CD4-positive, CD25-positive, alpha-beta regulatory T cell (primary cell): ENCODE data around the gene MAGOHB. TPM values are rescaled to one million over a fixed set of nuclear protein-coding genes. Genes with fewer than 3 reads are reported as not detected.
A peak's percentile ranks its signal among the peaks of the same experiment; 100 is the strongest.
"Not testable (repeated sequence)": the region's sequence is repeated elsewhere in the genome, so short reads cannot be mapped to it uniquely, and the experiment has no call there.

Experiments
- ATAC-seq, 2 donors: fragments of 150-1000 bp; cut with Tn5 transposase; one replicate each; pipeline ENCODE4 v1.10.0; 2021; ENCODE audit warnings: low read depth in 2 of 2, moderate number of reproducible peaks in 2 of 2, moderate library complexity in 1 of 2
- DNase-seq, 3 donors: peaks; one replicate each; pipeline versions ENCODE4 v3.0.0 to v3.0.0-alpha.2; 2012 to 2022; ENCODE audit warnings: mixed read lengths in 1 of 3
- H3K27ac ChIP-seq: one replicate; pipeline ENCODE4 v1.7.0; 2013; ENCODE audit warnings: mild to moderate bottlenecking, low read length; ENCODE audit not compliant: insufficient read depth, poor library complexity, severe bottlenecking
- H3K27me3 ChIP-seq: one replicate; pipeline ENCODE4 v1.7.0; 2013; ENCODE audit warnings: low read length; ENCODE audit not compliant: control insufficient read depth, insufficient read depth
- H3K36me3 ChIP-seq: one replicate; pipeline ENCODE4 v1.7.0; 2013; ENCODE audit warnings: mild to moderate bottlenecking, low read length, moderate library complexity; ENCODE audit not compliant: control insufficient read depth, insufficient read depth
- H3K4me1 ChIP-seq: 2 replicates; pipeline ENCODE4 v1.7.0; 2013; ENCODE audit warnings: mild to moderate bottlenecking, low read length; ENCODE audit not compliant: insufficient read depth, control insufficient read depth, poor library complexity, severe bottlenecking
- H3K4me3 ChIP-seq: one replicate; pipeline ENCODE4 v1.7.0; 2013; ENCODE audit warnings: low read depth, mild to moderate bottlenecking, low read length, moderate library complexity
- H3K9me3 ChIP-seq, 2 experiments: 1 replicate in 1 of 2; 2 replicates in 1 of 2; pipeline ENCODE4 v1.7.0; 2013; ENCODE audit warnings: low read length in 2 of 2, mild to moderate bottlenecking in 1 of 2, moderate library complexity in 1 of 2; ENCODE audit not compliant: control insufficient read depth in 2 of 2
- H3K27ac Mint-ChIP-seq, 3 donors: one replicate each; pipeline ENCODE4 v1.8.0; 2020 to 2022; ENCODE audit warnings: mild to moderate bottlenecking in 3 of 3, mixed read lengths in 3 of 3, moderate library complexity in 2 of 3
- H3K27me3 Mint-ChIP-seq: one replicate; pipeline ENCODE4 v1.8.0; 2022; ENCODE audit warnings: mild to moderate bottlenecking, mixed read lengths
- H3K36me3 Mint-ChIP-seq: one replicate; pipeline ENCODE4 v1.8.0; 2020; ENCODE audit warnings: mixed read lengths
- H3K4me1 Mint-ChIP-seq, 4 donors: one replicate each; pipeline ENCODE4 v1.8.0; 2020 to 2022; ENCODE audit warnings: mixed read lengths in 4 of 4, mild to moderate bottlenecking in 1 of 4
- H3K4me3 Mint-ChIP-seq, 4 donors: one replicate each; pipeline ENCODE4 v1.8.0; 2020 to 2022; ENCODE audit warnings: mild to moderate bottlenecking in 4 of 4, mixed read lengths in 4 of 4, moderate library complexity in 3 of 4
- H3K9me3 Mint-ChIP-seq, 7 donors: one replicate each; pipeline ENCODE4 v1.8.0; 2020 to 2022; ENCODE audit warnings: mixed read lengths in 7 of 7, mild to moderate bottlenecking in 3 of 7, moderate library complexity in 2 of 7
- polyA plus RNA-seq, 4 donors: library from polyadenylated mRNA; unstranded; fragments of 300-500 nt; fragmentation: Illumina TruSeq; gene quantifications; one replicate each; pipeline ENCODE4 v1.2.3, GENCODE V29; 2021
- total RNA-seq: library from RNA; stranded (reverse); gene quantifications from one replicate; pipeline ENCODE4 v1.2.3, GENCODE V29; 2022

The MAGOHB gene
- total RNA-seq (13.8 TPM), polyA plus RNA-seq (10 to 100 TPM; 34.3 to 53.8 (median 42.9) TPM)

DNA sequence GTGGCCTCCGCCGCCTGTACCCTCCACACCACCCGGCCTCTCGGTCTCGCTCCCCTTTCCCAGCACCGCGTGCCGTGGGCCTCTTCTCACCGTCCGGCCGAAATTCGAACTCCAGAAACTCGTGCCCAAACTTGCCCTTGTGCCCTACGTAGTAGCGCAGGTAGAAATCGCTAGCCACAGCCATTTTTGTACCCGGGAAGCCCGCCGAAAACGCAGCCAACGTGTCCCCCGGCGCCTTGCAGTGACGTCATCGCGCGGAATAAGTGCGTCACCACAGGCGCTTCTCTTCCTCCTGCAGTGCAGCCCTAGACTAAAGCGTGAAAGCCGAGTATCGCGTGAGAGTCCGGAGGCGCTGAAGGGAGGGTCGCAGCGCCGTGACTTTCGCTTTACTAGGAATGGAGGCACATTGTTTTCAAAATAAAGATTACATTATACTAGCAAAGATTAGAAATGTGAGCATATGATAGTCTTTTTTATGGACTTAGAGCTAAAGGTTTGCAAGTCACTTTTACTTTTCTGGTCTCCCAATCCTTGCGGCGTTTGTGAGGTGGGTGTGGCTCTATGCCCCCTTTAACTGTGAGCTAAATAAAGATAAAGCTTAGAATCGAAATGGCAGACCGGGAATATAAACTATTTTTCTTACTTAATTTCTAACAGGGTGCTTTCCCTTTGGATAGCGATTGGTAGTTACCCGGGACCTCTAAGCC, at the start of gene MAGOHB:
Gene MAGOHB (minus strand): TSS at position 261 of the 707 bp plus-strand sequence. CDS start 77 bp downstream, at position 184.
- Histone ChIP-seq H3K4me3 (peak within 1 kb of the TSS; percentile 100), H3K27ac (peak within 1 kb of the TSS; percentile 91), H3K27me3 (peaks cover 6% of the 10 kb centered on the region), H3K9me3 (no peaks in the 10 kb centered on the region), H3K36me3 (peaks cover 11% of the 10 kb centered on the region), H3K4me1 (peaks cover 19% of the 10 kb centered on the region)
- H3K4me3 Mint-ChIP-seq: peak within 1 kb of the TSS; percentile 96 to 100 (median 99)
- H3K9me3 Mint-ChIP-seq: peaks cover 0 to 3% (median 0%) of the 10 kb centered on the region in 7 donors
- H3K27ac Mint-ChIP-seq: peak within 1 kb of the TSS; percentile 100
- DNase-seq: peak; percentile 95 to 98 (median 98)
- peaks cover 14% of the 10 kb centered on the region for H3K27me3 Mint-ChIP-seq
- peaks cover 25% of the 10 kb centered on the region for H3K36me3 Mint-ChIP-seq
- peak; percentile 96 to 97 for ATAC-seq
- peaks cover 18 to 37% (median 27%) of the 10 kb centered on the region in 4 donors for H3K4me1 Mint-ChIP-seq

DNA sequence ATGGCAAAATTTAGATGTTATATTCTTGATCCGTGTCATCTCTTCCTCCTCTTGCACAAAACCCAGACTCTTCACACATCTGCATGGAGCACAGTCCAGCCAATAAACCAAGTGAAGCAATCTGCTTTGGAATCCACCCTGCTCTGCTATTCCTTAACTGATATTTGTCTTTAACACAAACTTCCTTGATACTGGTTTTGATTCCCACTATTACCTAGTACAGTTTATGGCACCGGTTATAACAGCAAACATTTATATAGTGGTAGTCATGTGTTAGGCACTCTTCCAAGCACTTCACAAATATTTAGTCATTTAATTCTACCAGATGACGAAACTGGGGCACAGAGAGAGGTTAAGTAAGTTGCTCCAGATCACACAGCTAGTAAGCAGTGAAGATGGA, 47.9 kb upstream of the MAGOHB start:
- H3K9me3 ChIP-seq: no peaks in the 10 kb centered on the region
- H3K4me3 Mint-ChIP-seq: no peak overlapping the region
- DNase-seq (no peak), ATAC-seq (no peak)
- H3K4me3 ChIP-seq: no peak overlapping the region
- H3K36me3 Mint-ChIP-seq: no peaks in the 10 kb centered on the region
- no peaks in the 10 kb centered on the region for H3K4me1 ChIP-seq
- H3K4me1 Mint-ChIP-seq: no peaks in the 10 kb centered on the region
- no peak overlapping the region for H3K27ac ChIP-seq
- H3K27ac Mint-ChIP-seq: no peak overlapping the region
- H3K9me3 Mint-ChIP-seq: peaks cover 0 to 8% (median 0%) of the 10 kb centered on the region in 7 donors
- H3K27me3 ChIP-seq: peaks cover 2% of the 10 kb centered on the region
- H3K36me3 ChIP-seq: no peaks in the 10 kb centered on the region
- peaks cover 33% of the 10 kb centered on the region for H3K27me3 Mint-ChIP-seq

DNA sequence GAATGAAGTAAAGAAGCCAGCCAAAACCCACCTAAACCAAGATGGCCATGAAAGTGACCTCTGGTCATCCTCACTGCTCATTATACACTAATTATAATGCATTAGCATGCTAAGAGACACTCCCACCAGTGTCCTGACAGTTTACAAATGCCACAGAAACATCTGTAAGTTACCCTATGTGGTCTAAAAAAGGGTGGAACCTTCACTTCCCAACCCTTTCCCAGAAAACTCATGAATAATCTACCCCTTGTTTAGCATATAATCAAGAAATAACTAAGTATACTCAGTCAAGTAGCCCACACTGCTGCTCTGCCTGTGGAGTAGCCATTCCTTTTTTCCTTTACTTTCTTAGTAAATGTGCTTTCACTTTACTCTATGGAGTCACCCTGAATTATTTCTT, 40.6 kb upstream of the MAGOHB start:
- DNase-seq (no peak), ATAC-seq (no peak)
- Histone ChIP-seq H3K27me3 (no peaks in the 10 kb centered on the region), H3K36me3 (no peaks in the 10 kb centered on the region), H3K27ac (no peak overlapping the region), H3K4me1 (no peaks in the 10 kb centered on the region), H3K4me3 (no peak overlapping the region), H3K9me3 (no peaks in the 10 kb centered on the region)
- Mint-ChIP-seq H3K27ac (no peak overlapping the region), H3K36me3 (no peaks in the 10 kb centered on the region), H3K9me3 (peaks cover 0 to 8% (median 2%) of the 10 kb centered on the region in 7 donors), H3K4me3 (no peak overlapping the region), H3K4me1 (no peaks in the 10 kb centered on the region), H3K27me3 (peaks cover 33% of the 10 kb centered on the region)

DNA sequence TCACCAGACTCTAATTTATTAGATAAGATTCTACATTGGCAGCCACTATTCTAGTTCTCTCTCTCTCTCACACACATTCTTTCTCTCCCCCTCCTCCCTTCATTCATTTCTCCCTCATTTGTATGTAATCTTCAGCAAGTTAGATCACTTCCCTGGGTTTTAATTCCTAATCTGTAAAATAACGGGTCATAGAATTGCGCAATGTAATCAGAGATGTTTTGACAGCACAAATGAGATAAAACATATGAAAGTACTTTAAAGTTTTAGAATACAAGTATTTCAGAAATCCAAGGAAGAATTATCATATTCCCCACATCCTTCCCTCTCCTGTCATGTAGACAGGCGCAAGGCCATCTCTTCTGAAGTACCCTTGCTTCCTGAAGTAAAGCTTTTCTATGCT, 38.8 kb upstream of the MAGOHB start:
- no peaks in the 10 kb centered on the region for H3K4me1 Mint-ChIP-seq
- Histone ChIP-seq H3K4me1 (no peaks in the 10 kb centered on the region), H3K36me3 (no peaks in the 10 kb centered on the region), H3K4me3 (no peak overlapping the region), H3K9me3 (no peaks in the 10 kb centered on the region), H3K27ac (no peak overlapping the region), H3K27me3 (no peaks in the 10 kb centered on the region)
- ATAC-seq (no peak), DNase-seq (no peak)
- no peak overlapping the region for H3K4me3 Mint-ChIP-seq
- H3K27ac Mint-ChIP-seq: no peak overlapping the region
- H3K9me3 Mint-ChIP-seq: peaks cover 2 to 14% (median 3%) of the 10 kb centered on the region in 7 donors
- H3K36me3 Mint-ChIP-seq: no peaks in the 10 kb centered on the region
- H3K27me3 Mint-ChIP-seq: peaks cover 33% of the 10 kb centered on the region

DNA sequence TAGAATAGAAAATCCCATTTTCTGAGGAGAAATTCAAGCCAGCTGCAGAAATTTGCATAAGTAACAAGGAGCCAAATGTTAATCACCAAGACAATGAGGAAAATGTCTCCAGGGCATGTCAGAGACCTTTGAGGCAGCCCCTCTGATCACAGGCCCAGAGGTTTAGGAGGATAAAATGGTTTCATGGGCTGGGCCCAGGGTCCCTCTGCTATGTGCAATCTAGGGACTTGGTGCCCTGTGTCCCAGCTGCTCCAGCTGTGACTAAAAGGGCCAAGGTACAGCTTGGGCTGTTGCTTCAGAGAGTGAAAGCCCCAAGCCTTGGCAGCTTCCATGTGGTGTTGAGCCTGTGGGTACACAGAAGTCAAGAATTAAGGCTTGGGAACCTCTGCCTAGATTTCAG, 33.2 kb upstream of the MAGOHB start:
- not testable (repeated sequence) for H3K36me3 Mint-ChIP-seq, ATAC-seq, DNase-seq, H3K4me1 Mint-ChIP-seq, H3K4me1 ChIP-seq, H3K4me3 Mint-ChIP-seq, H3K27ac Mint-ChIP-seq, H3K4me3 ChIP-seq, H3K36me3 ChIP-seq, H3K27me3 Mint-ChIP-seq, H3K27me3 ChIP-seq, H3K27ac ChIP-seq
- H3K9me3 Mint-ChIP-seq: peaks cover 0 to 29% (median 13%) of the 10 kb centered on the region in 7 donors
- peaks cover 10 to 16% of the 10 kb centered on the region in 2 experiments for H3K9me3 ChIP-seq

DNA sequence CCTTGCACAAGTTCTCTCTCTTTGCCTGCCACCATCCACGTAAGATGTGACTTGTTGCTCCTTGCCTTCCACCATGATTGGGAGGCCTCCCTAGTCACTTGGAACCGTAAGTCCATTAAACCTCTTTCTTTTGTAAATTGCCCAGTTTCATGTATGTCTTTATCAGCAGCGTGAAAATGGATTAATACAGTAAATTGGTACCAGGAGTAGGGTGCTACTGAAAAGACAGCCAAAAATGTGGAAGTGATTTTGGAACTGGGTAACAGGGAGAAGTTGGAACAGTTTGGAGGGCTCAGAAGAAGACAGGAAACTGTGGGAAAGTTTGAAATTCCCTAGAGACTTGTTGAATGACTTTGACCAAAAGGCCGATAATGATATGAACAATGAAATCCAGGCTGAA, 32.5 kb upstream of the MAGOHB start:
- Mint-ChIP-seq H3K4me1 (no peaks in the 10 kb centered on the region), H3K36me3 (no peaks in the 10 kb centered on the region), H3K4me3 (no peak overlapping the region), H3K9me3 (peaks cover 0 to 29% (median 13%) of the 10 kb centered on the region in 7 donors), H3K27me3 (peaks cover 8% of the 10 kb centered on the region), H3K27ac (no peak overlapping the region)
- Histone ChIP-seq H3K27me3 (peaks cover 2% of the 10 kb centered on the region), H3K9me3 (peaks cover 10 to 16% of the 10 kb centered on the region in 2 experiments), H3K27ac (no peak overlapping the region), H3K4me3 (no peak overlapping the region), H3K4me1 (no peaks in the 10 kb centered on the region), H3K36me3 (no peaks in the 10 kb centered on the region)
- ATAC-seq (no peak), DNase-seq (no peak)

DNA sequence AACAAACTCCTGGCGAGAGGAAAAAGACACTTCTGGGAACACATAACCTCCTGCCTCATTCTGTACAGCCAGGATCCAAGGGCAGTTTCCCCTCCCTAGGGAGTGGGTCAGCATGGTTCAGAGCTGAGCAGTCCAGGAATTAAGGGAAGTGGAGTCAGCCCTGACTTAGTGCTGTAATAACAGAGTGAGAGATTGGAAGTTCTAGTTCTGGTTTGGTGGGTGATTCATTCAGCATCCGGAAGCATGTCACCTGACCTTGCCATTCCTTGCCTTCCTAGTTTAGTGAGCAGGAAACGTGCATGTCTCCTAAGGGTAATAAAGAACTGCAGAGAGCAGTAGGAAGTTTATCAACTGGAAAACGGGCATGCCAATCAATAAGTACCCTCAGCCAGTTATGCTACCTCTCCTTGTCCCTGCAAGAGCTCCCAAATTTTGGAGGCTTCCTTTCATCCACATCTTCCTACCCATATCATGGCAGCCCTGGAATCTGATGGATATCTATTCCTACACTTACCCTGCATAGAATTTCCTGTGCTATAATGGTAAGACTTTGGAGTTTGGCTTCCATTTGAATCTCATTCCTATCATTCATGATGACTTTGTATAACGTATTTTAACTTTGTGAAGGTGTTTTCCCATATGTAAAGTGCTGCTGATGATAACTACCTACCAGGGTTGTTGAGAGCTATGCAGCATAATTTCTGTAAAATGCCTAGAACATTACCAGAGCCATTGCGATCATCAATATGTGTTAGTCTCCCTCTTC, 28.5 kb upstream of the MAGOHB start:
- no peaks in the 10 kb centered on the region for H3K36me3 ChIP-seq
- H3K4me1 ChIP-seq: no peaks in the 10 kb centered on the region
- ATAC-seq (no peak), DNase-seq (no peak)
- Mint-ChIP-seq H3K27ac (peak overlapping the region in 1 of 3 donors; percentile 35), H3K4me3 (no peak overlapping the region), H3K9me3 (peaks cover 0 to 22% (median 10%) of the 10 kb centered on the region in 7 donors), H3K36me3 (no peaks in the 10 kb centered on the region), H3K27me3 (peaks cover 11% of the 10 kb centered on the region), H3K4me1 (no peaks in the 10 kb centered on the region)
- H3K27ac ChIP-seq: no peak overlapping the region
- no peak overlapping the region for H3K4me3 ChIP-seq
- H3K27me3 ChIP-seq: peaks cover 5% of the 10 kb centered on the region
- H3K9me3 ChIP-seq: peaks cover 10 to 15% of the 10 kb centered on the region in 2 experiments
